GM12878 (cell line): Measurements from ENCODE around the gene BRD3. TPM values are rescaled to one million over a fixed set of nuclear protein-coding genes. Genes with fewer than 3 reads are reported as not detected.
A peak's percentile ranks its signal among the peaks of the same experiment; 100 is the strongest.

Source experiments
- ATAC-seq: fragments of 200-7000 bp; cut with Tn5 transposase; 3 replicates; pipeline ENCODE4 v1.9.1; 2020; ENCODE audit warnings: mild to moderate bottlenecking, moderate library complexity
- BruUV-seq: library from RNA; stranded (reverse); fragments of 400-500 nt; replicated peaks from 2 replicates; lab custom pipeline; 2021; lab: Mats Ljungman, UMichigan
- CTCF ChIA-PET: fragments of 300-600 bp; sonication (Branson Sonifier 250); formaldehyde crosslinking; extraction: SDS; loops from one replicate; lab custom pipeline; 2021; ENCODE audit warnings: inconsistent platforms; lab: Yijun Ruan, JAX
- POLR2A ChIA-PET: fragments of 350-600 bp; formaldehyde crosslinking; extraction: SDS; loops from one replicate; lab custom pipeline; 2021; ENCODE audit warnings: inconsistent platforms; lab: Charles Lee
- RAD21 ChIA-PET: fragments of 300-600 bp; sonication (Branson Sonifier 250); formaldehyde crosslinking; loops from one replicate; lab custom pipeline; 2023; ENCODE audit warnings: antibody characterized with exemption; ENCODE audit not compliant: unreplicated experiment; lab: Charles Lee
- SMC1A ChIA-PET: fragments of 300-600 bp; sonication (Branson Sonifier 250); formaldehyde crosslinking; loops from one replicate; lab custom pipeline; 2023; ENCODE audit not compliant: unreplicated experiment, uncharacterized antibody; lab: Charles Lee
- DNase-seq: peaks from one replicate; pipeline ENCODE4 v3.0.0-alpha.2; 2011; ENCODE audit warnings: low read depth, low spot score
- FAIRE-seq: peaks from 3 replicates; lab custom pipeline; 2011; peaks lifted over from hg19 to GRCh38; lab: Jason Lieb, UNC
- H2AFZ ChIP-seq: 2 replicates; pipeline ENCODE4 v1.6.0; 2011; ENCODE audit warnings: low read depth, low read length, control low read depth; ENCODE audit not compliant: control insufficient read depth
- H3K27ac ChIP-seq: 2 replicates; pipeline ENCODE4 v1.5.1; 2011; ENCODE audit warnings: control low read depth; ENCODE audit not compliant: control insufficient read depth, insufficient read depth
- H3K27me3 ChIP-seq, 2 experiments: replicated peaks in 1 of 2; 2 replicates each; pipeline versions ENCODE4 v1.6.0 to v1.6.1; 2011; ENCODE audit warnings: low read length in 1 of 2; ENCODE audit not compliant: control insufficient read depth in 2 of 2, insufficient read depth in 2 of 2
- H3K36me3 ChIP-seq, 2 experiments: 2 replicates each; pipeline ENCODE4 v1.5.1; 2011; ENCODE audit warnings: low read length in 1 of 2; ENCODE audit not compliant: control insufficient read depth in 2 of 2, insufficient read depth in 2 of 2
- H3K4me1 ChIP-seq: 2 replicates; pipeline ENCODE4 v1.6.1; 2011; ENCODE audit warnings: mild to moderate bottlenecking, low read length, moderate library complexity, mixed read lengths; ENCODE audit not compliant: control insufficient read depth, insufficient read depth
- H3K4me2 ChIP-seq: 2 replicates; pipeline ENCODE4 v1.6.0; 2011; ENCODE audit warnings: control low read depth; ENCODE audit not compliant: control insufficient read depth, insufficient read depth
- H3K4me3 ChIP-seq: fragments of 200-600 bp; sonication (generic); 2 replicates; pipeline ENCODE4 v1.5.1; 2016
- H3K79me2 ChIP-seq: 2 replicates; pipeline ENCODE4 v1.6.0; 2011; ENCODE audit warnings: low read length; ENCODE audit not compliant: control insufficient read depth, insufficient read depth
- H3K9ac ChIP-seq: 2 replicates; pipeline ENCODE4 v1.8.0; 2011; ENCODE audit warnings: low read length, control low read depth, mixed read lengths; ENCODE audit not compliant: control insufficient read depth, insufficient read depth
- H3K9me3 ChIP-seq: replicated peaks from 3 replicates; pipeline ENCODE4 v1.5.1; 2011; ENCODE audit warnings: mild to moderate bottlenecking, low read length; ENCODE audit not compliant: control insufficient read depth, insufficient read depth
- H4K20me1 ChIP-seq: 2 replicates; pipeline ENCODE4 v1.6.0; 2011; ENCODE audit not compliant: control insufficient read depth, insufficient read depth
- BCL11A ChIP-seq: IDR thresholded peaks from 2 replicates; pipeline ENCODE4 v1.6.1; 2011; ENCODE audit warnings: low read depth, low read length
- CTCF ChIP-seq, 3 experiments: IDR thresholded peaks in 2 of 3; conservative IDR thresholded peaks in 1 of 3; 2 replicates each; pipeline ENCODE4 v1.5.1; 2011; ENCODE audit warnings: low read depth in 3 of 3, low read length in 3 of 3, mild to moderate bottlenecking in 3 of 3, control low read depth in 2 of 3, moderate library complexity in 2 of 3, inconsistent platforms in 1 of 3, mixed read lengths in 1 of 3; ENCODE audit not compliant: control insufficient read depth in 2 of 3, insufficient read depth in 1 of 3; ENCODE audit errors: extremely low read depth in 1 of 3
- PAX8 ChIP-seq: fragments of 450-650 bp; IDR thresholded peaks from 2 replicates; pipeline ENCODE4 v1.6.1; 2017; ENCODE audit warnings: mild to moderate bottlenecking, moderate library complexity
- WRNIP1 ChIP-seq: IDR thresholded peaks from 2 replicates; pipeline ENCODE4 v1.6.1; 2011; ENCODE audit warnings: low read depth, low read length, improper control_type of control experiment, borderline replicate concordance
- WGBS: methylation state at CpG from one replicate; pipeline ENCODE4 v1.1.6; 2016; ENCODE audit warnings: low lambda C conversion rate; ENCODE audit not compliant: insufficient replicate concordance, insufficient coverage; ENCODE audit errors: missing lambda C conversion rate; 5-methylcytosine and 5-hydroxymethylcytosine counted together
- in situ Hi-C: fragments of 300-500 bp; cut with MboI; formaldehyde crosslinking; loops from 9 replicates; pipeline ENCODE4 v1.14.3; 2018; ENCODE audit warnings: mixed read lengths
- intact Hi-C: fragments of 100-400 bp; cut with micrococcal nuclease; formaldehyde crosslinking; loops from one replicate; pipeline ENCODE4 v1.14.2; 2022; ENCODE audit not compliant: unreplicated experiment
- polyA plus RNA-seq, 11 experiments: library from polyadenylated mRNA; depleted of rRNA in 4 of 11; unstranded in 6 of 11; stranded (reverse) in 5 of 11; fragments of >200 nt; fragmentation: Nextera tagmentation in 4 of 11; fragmentation: Illumina TruSeq in 1 of 11; extraction: Ambion mirVana in 4 of 11; extraction: Trizol in 1 of 11; gene quantifications; 1 replicate in 1 of 11; 2 replicates in 10 of 11; pipeline versions ENCODE4 v1.2.1 to v1.2.3, GENCODE V29; 2011 to 2016; ENCODE audit warnings: inconsistent platforms in 2 of 11, missing spikeins in 2 of 11, low read depth in 1 of 11
- total RNA-seq, 4 experiments: library from RNA; depleted of rRNA in 3 of 4; stranded (reverse); fragments of >200 nt in 3 of 4; fragmentation: Illumina TruSeq in 1 of 4; extraction: Trizol in 1 of 4; gene quantifications; 2 replicates each; pipeline versions ENCODE4 v1.2.1 to v1.2.3, GENCODE V29; 2013 to 2021

The BRD3 gene
- total and polyA plus RNA-seq, 10 of the 15 experiments (the other 5 are each of a cell fraction or from before 2014, with no cell fraction given), result 0.53 to 20.8 (median 4.8) TPM

GRCh38 chr9:133995012-133995896 lies 72.6 kb downstream of the BRD3 start:
- TF ChIP-seq PAX8 (no peak), WRNIP1 (no peak), CTCF (IDR thresholded peaks at IDR 0.05 in 2 of 3, conservative IDR thresholded peaks at IDR 0.05 in 1 of 3; ENCODE audit: control insufficient read depth in 2 of 3, extremely low read depth in 1 of 3, insufficient read depth in 1 of 3, low read depth in 3 of 3, low read length in 3 of 3) (peak; percentile 26 to 41 (median 27); a peak in 4 of 6 replicates), BCL11A (no peak)
- TF ChIP-seq, all 136 proteins: peak for 1
- Histone ChIP-seq H3K79me2 (peaks cover 28% of the 10 kb centered on the region), H2AFZ (no peak overlapping the region), H3K27ac (no peak overlapping the region), H3K27me3 (no peaks in the 10 kb centered on the region), H3K4me1 (peaks cover 9% of the 10 kb centered on the region), H3K4me2 (no peak overlapping the region), H3K36me3 (no peaks in the 10 kb centered on the region), H4K20me1 (no peaks in the 10 kb centered on the region), H3K9ac (no peak overlapping the region), H3K4me3 (no peak overlapping the region), H3K9me3 (no peaks in the 10 kb centered on the region)
- in situ Hi-C loops, result no loop called here
- POLR2A ChIA-PET, result no interaction called here
- intact Hi-C loops, result loop anchor here (2.0 kb wide), 1 partner anchor 104 kb away; no protein-coding TSS in a partner anchor
- RAD21 ChIA-PET, result interaction anchor here (0.8 to 4.3 kb wide), 12 partner anchors 31 to 253 kb away, joined by 3 to 76 read pairs (median 12); no protein-coding TSS in a partner anchor
- no peak for ATAC-seq
- WGBS, result 66% methylated on average over 17 of the region's 17 CpGs
- BruUV-seq, result no TSS peak
- SMC1A ChIA-PET, result interaction anchor here (0.9 to 3.6 kb wide), 10 partner anchors 30 to 257 kb away, joined by 3 to 53 read pairs (median 8); partner anchors contain the start of genes BRD3OS, RNU6ATAC and SARDH
- DNase-seq, result no peak
- CTCF ChIA-PET, result interaction anchor here (0.6 to 4.6 kb wide), 26 partner anchors 9 to 317 kb away, joined by 3 to 177 read pairs (median 6); partner anchors contain the start of gene BRD3OS
- FAIRE-seq, result no peak
